ENCODE data around the gene ULK1. TPM values are rescaled to one million over a fixed set of nuclear protein-coding genes. Genes with fewer than 3 reads are reported as not detected.

Gene ULK1
- total and polyA plus RNA-seq, 10 donors = 9.9 to 60.7 (median 46.7) TPM

DNA sequence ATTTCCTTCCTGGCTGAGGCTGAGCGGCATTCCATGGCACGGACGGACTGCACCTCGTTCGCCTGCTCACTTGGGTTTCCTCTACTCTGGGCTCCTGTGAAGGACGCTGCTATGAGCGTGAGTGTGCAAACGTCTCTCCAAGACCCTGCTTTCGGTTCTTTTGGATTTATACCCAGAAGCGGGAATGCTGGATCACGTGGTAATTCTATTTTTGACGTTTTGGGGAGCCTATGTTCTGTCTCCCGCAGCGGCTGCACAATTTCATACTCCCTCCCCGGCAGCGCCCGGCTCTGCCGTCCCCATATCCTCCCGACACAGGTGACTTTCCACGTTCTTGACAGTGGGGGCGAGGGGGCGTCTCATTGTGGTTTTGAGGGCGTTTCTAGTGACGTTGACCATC is 45.7 kb upstream of the ULK1 start:
- Histone ChIP-seq H3K4me1 (peaks cover 0 to 25% (median 7%) of the 10 kb centered on the region in 6 donors), H3K9me3 (no peaks in the 10 kb centered on the region), H3K27ac (no peak overlapping the region), H3K36me3 (peaks cover 0 to 5% (median 0%) of the 10 kb centered on the region in 6 donors), H3K4me3 (no peak overlapping the region), H3K27me3 (replicated peaks in 1 of 7) (peaks cover 0 to 25% (median 0%) of the 10 kb centered on the region in 7 donors)
- WGBS, 5 donors = 79 to 85% (median 82%) methylated on average over 19 to 24 of the region's 24 CpGs
- no peak for DNase-seq
- intact Hi-C loops (cut with DNase I; ENCODE audit: low total_unique reads) = no loop called here
- no peak for TF ChIP-seq POLR2A (IDR thresholded peaks at IDR 0.05)
- no peak for TF ChIP-seq POLR2AphosphoS5 (IDR thresholded peaks at IDR 0.05)
- TF ChIP-seq, protein P1, sequence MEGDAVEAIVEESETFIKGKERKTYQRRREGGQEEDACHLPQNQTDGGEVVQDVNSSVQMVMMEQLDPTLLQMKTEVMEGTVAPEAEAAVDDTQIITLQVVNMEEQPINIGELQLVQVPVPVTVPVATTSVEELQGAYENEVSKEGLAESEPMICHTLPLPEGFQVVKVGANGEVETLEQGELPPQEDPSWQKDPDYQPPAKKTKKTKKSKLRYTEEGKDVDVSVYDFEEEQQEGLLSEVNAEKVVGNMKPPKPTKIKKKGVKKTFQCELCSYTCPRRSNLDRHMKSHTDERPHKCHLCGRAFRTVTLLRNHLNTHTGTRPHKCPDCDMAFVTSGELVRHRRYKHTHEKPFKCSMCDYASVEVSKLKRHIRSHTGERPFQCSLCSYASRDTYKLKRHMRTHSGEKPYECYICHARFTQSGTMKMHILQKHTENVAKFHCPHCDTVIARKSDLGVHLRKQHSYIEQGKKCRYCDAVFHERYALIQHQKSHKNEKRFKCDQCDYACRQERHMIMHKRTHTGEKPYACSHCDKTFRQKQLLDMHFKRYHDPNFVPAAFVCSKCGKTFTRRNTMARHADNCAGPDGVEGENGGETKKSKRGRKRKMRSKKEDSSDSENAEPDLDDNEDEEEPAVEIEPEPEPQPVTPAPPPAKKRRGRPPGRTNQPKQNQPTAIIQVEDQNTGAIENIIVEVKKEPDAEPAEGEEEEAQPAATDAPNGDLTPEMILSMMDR (IDR thresholded peaks at IDR 0.05 in 8 of 11, conservative IDR thresholded peaks at IDR 0.05 in 3 of 11) = no peak

DNA sequence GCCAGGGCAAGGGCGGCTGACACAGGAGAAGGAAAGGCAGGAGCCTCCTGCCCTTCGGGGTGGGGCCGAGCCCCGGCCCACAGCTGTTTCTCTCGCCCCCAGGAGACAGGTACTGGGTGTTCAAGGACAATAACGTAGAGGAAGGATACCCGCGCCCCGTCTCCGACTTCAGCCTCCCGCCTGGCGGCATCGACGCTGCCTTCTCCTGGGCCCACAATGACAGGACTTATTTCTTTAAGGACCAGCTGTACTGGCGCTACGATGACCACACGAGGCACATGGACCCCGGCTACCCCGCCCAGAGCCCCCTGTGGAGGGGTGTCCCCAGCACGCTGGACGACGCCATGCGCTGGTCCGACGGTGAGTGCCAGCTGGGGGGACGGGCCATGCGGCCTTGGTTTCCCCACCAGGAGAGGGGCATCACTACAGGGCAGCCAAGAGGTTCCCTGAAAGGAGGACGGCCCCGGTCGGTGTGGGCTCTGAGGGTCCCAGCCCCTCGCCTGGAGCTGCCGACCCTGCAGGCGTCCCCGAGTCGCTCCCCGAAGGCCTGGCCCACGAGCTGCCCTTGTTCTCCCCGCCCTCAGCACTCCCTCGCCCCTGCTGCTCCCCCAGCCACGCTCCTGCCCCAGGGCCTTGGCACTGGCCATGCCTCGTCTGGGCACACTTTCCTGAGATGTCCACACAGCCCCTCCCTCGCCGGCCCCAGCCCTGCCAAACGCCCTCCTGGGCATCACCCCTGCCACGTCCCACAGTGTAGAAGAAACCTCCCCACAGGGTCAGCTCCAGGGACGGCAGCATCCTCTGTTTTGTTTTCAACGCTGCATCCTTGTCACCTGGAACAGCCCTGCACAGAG is 44.5 kb upstream of the ULK1 start:
- DNase-seq = peak; percentile 74
- Histone ChIP-seq H3K9me3 (no peaks in the 10 kb centered on the region), H3K27ac (no peak overlapping the region), H3K4me1 (peaks cover 0 to 27% (median 7%) of the 10 kb centered on the region in 6 donors), H3K27me3 (replicated peaks in 1 of 7) (peaks cover 0 to 37% (median 0%) of the 10 kb centered on the region in 7 donors), H3K4me3 (no peak overlapping the region), H3K36me3 (peaks cover 0 to 5% (median 0%) of the 10 kb centered on the region in 6 donors)
- 86 to 90% (median 89%) methylated on average over 34 to 47 of the region's 47 CpGs for WGBS, 5 donors
- intact Hi-C loops (cut with DNase I; ENCODE audit: low total_unique reads) = no loop called here
- TF ChIP-seq POLR2A (IDR thresholded peaks at IDR 0.05) (no peak), POLR2AphosphoS5 (IDR thresholded peaks at IDR 0.05) (no peak)
- TF ChIP-seq, protein P1 (IDR thresholded peaks at IDR 0.05 in 8 of 11, conservative IDR thresholded peaks at IDR 0.05 in 3 of 11) = no peak

DNA sequence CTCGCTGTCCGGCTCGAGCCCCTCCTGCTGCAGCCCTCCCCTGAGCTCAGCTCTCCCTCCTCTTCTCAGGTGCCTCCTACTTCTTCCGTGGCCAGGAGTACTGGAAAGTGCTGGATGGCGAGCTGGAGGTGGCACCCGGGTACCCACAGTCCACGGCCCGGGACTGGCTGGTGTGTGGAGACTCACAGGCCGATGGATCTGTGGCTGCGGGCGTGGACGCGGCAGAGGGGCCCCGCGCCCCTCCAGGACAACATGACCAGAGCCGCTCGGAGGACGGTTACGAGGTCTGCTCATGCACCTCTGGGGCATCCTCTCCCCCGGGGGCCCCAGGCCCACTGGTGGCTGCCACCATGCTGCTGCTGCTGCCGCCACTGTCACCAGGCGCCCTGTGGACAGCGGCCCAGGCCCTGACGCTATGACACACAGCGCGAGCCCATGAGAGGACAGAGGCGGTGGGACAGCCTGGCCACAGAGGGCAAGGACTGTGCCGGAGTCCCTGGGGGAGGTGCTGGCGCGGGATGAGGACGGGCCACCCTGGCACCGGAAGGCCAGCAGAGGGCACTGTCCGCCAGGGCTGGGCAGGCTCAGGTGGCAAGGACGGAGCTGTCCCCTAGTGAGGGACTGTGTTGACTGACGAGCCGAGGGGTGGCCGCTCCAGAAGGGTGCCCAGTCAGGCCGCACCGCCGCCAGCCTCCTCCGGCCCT is 43.4 kb upstream of the ULK1 start:
- WGBS, 5 donors = 78 to 93% (median 83%) methylated on average over 14 to 41 of the region's 41 CpGs
- peak; percentile 66 for DNase-seq
- Histone ChIP-seq H3K27me3 (replicated peaks in 1 of 7) (peaks cover 0 to 48% (median 6%) of the 10 kb centered on the region in 7 donors), H3K4me1 (peaks cover 0 to 27% (median 7%) of the 10 kb centered on the region in 6 donors), H3K4me3 (no peak overlapping the region), H3K27ac (no peak overlapping the region), H3K9me3 (no peaks in the 10 kb centered on the region), H3K36me3 (no peaks in the 10 kb centered on the region)
- intact Hi-C loops (cut with DNase I; ENCODE audit: low total_unique reads) = no loop called here
- peak; percentile 25 to 68 (median 61) for TF ChIP-seq POLR2AphosphoS5 (IDR thresholded peaks at IDR 0.05)
- TF ChIP-seq, protein P1 (IDR thresholded peaks at IDR 0.05 in 8 of 11, conservative IDR thresholded peaks at IDR 0.05 in 3 of 11) = peak in 9 of 11 experiments; percentile 41 to 84 (median 77)
- TF ChIP-seq POLR2A (IDR thresholded peaks at IDR 0.05) = no peak

Measured in spleen (tissue), 11 donors.